Measurements from ENCODE around the gene HBZ.
"Not testable (repeated sequence)": the region's sequence is repeated elsewhere in the genome, so short reads cannot be mapped to it uniquely, and the experiment has no call there.

DNA sequence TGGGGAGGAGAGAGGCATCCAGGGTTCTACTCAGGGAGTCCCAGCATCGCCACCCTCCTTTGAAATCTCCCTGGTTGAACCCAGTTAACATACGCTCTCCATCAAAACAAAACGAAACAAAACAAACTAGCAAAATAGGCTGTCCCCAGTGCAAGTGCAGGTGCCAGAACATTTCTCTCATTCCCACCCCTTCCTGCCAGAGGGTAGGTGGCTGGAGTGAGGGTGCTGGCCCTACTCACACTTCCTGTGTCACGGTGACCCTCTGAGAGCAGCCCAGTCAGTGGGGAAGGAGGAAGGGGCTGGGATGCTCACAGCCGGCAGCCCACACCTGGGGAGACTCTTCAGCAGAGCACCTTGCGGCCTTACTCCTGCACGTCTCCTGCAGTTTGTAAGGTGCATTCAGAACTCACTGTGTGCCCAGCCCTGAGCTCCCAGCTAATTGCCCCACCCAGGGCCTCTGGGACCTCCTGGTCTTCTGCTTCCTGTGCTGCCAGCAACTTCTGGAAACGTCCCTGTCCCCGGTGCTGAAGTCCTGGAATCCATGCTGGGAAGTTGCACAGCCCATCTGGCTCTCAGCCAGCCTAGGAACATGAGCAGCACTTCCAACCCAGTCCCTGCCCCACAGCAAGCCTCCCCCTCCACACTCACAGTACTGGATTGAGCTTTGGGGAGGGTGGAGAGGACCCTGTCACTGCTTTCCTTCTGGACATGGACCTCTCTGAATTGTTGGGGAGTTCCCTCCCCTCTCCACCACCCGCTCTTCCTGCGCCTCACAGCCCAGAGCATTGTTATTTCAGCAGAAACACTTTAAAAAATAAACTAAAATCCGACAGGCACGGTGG, 21.7 kb downstream of the HBZ start:
- TF ChIP-seq, protein P1, sequence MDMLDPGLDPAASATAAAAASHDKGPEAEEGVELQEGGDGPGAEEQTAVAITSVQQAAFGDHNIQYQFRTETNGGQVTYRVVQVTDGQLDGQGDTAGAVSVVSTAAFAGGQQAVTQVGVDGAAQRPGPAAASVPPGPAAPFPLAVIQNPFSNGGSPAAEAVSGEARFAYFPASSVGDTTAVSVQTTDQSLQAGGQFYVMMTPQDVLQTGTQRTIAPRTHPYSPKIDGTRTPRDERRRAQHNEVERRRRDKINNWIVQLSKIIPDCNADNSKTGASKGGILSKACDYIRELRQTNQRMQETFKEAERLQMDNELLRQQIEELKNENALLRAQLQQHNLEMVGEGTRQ (IDR thresholded peaks at IDR 0.05; ENCODE audit: low read length), result not testable (repeated sequence)
- TF ChIP-seq POLR2AphosphoS5 (IDR thresholded peaks at IDR 0.05; ENCODE audit: low read depth, low read length); EZH2 (IDR thresholded peaks at IDR 0.05; ENCODE audit: low read depth, low read length, severe bottlenecking); GABPA (IDR thresholded peaks at IDR 0.05; ENCODE audit: borderline replicate concordance, insufficient read depth, low read length); YY1 (IDR thresholded peaks at IDR 0.05; ENCODE audit: low read depth, low read length); POLR2A (IDR thresholded peaks at IDR 0.05; ENCODE audit: control extremely low read depth in 1 of 2, low read depth in 2 of 2, low read length in 2 of 2); TCF12 (IDR thresholded peaks at IDR 0.05; ENCODE audit: low read depth, low read length); RFX5 (IDR thresholded peaks at IDR 0.05; ENCODE audit: borderline replicate concordance, low read depth, low read length); SP2 (IDR thresholded peaks at IDR 0.05; ENCODE audit: low read length); SIX5 (IDR thresholded peaks at IDR 0.05; ENCODE audit: low read depth, low read length); ZNF274 (IDR thresholded peaks at IDR 0.05; ENCODE audit: borderline replicate concordance, extremely low read depth, low read length); EP300 (IDR thresholded peaks at IDR 0.05; ENCODE audit: borderline replicate concordance in 1 of 2, low read depth in 2 of 2, low read length in 2 of 2): not testable (repeated sequence)
- TF ChIP-seq, protein P2, sequence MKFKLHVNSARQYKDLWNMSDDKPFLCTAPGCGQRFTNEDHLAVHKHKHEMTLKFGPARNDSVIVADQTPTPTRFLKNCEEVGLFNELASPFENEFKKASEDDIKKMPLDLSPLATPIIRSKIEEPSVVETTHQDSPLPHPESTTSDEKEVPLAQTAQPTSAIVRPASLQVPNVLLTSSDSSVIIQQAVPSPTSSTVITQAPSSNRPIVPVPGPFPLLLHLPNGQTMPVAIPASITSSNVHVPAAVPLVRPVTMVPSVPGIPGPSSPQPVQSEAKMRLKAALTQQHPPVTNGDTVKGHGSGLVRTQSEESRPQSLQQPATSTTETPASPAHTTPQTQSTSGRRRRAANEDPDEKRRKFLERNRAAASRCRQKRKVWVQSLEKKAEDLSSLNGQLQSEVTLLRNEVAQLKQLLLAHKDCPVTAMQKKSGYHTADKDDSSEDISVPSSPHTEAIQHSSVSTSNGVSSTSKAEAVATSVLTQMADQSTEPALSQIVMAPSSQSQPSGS (IDR thresholded peaks at IDR 0.05; ENCODE audit: low read length), result not testable (repeated sequence)
- TF ChIP-seq, protein P3, sequence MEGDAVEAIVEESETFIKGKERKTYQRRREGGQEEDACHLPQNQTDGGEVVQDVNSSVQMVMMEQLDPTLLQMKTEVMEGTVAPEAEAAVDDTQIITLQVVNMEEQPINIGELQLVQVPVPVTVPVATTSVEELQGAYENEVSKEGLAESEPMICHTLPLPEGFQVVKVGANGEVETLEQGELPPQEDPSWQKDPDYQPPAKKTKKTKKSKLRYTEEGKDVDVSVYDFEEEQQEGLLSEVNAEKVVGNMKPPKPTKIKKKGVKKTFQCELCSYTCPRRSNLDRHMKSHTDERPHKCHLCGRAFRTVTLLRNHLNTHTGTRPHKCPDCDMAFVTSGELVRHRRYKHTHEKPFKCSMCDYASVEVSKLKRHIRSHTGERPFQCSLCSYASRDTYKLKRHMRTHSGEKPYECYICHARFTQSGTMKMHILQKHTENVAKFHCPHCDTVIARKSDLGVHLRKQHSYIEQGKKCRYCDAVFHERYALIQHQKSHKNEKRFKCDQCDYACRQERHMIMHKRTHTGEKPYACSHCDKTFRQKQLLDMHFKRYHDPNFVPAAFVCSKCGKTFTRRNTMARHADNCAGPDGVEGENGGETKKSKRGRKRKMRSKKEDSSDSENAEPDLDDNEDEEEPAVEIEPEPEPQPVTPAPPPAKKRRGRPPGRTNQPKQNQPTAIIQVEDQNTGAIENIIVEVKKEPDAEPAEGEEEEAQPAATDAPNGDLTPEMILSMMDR (IDR thresholded peaks at IDR 0.05; ENCODE audit: control extremely low read depth in 1 of 3, insufficient read depth in 1 of 3, low read depth in 1 of 3, low read length in 3 of 3), result not testable (repeated sequence)
